ENCODE results near the gene RUFY1. TPM values are rescaled to one million over a fixed set of nuclear protein-coding genes. Genes with fewer than 3 reads are reported as not detected.

RUFY1 gene
- total RNA-seq, 1 experiment from 2014 or later = 45.7 TPM

DNA sequence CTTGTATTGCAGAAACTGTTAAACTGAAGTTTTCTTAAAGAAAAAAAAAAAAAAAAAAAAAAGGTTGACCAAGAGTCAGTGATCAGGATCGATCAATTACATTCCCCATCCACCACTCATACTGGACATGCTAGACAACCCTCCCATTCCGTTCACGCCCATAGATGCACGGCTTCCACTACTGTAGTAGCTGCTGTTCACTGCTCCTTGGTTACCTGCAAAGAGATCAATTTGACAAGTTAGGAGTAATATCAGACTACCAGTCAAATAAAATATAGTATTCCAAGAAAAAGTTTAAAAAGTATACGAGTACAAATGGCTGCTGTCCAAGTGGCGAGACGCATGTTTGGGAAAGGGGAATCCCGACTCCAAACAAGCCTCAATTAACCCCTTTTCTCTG is 64.4 kb downstream of the RUFY1 start:
- Histone ChIP-seq H3K23ac (ENCODE audit: insufficient read length, low read depth, low read length) (no peak overlapping the region), H3K27ac (ENCODE audit: insufficient read length, low read depth, low read length) (no peak overlapping the region), H4K20me1 (ENCODE audit: control insufficient read depth, insufficient read depth, insufficient read length) (no peaks in the 10 kb centered on the region), H4K91ac (ENCODE audit: insufficient read length, low read depth, low read length) (no peak overlapping the region), H3K14ac (ENCODE audit: insufficient read depth, low read length) (no peak overlapping the region), H3K9me3 (ENCODE audit: control insufficient read depth, low read depth, low read length) (no peaks in the 10 kb centered on the region), H3K23me2 (ENCODE audit: insufficient read length, low read depth, low read length, poor library complexity, severe bottlenecking) (no peaks in the 10 kb centered on the region), H2AK5ac (ENCODE audit: insufficient read length, low read length) (no peak overlapping the region), H3K79me1 (ENCODE audit: insufficient read depth, low read depth, low read length, poor library complexity, severe bottlenecking) (peaks cover 10% of the 10 kb centered on the region), H2AFZ (ENCODE audit: low read length) (no peak overlapping the region), H3K18ac (ENCODE audit: insufficient read length, low read depth, low read length) (no peak overlapping the region), H4K8ac (replicated peaks; ENCODE audit: insufficient read length, low read depth, low read length) (no peak overlapping the region), H2BK20ac (ENCODE audit: low read depth, low read length, poor library complexity, severe bottlenecking) (no peak overlapping the region), H3K4me2 (ENCODE audit: insufficient read depth, insufficient read length, low read length) (no peak overlapping the region), H2BK15ac (ENCODE audit: low read depth, low read length) (no peak overlapping the region), H4K5ac (ENCODE audit: insufficient read length, low read depth, low read length) (no peak overlapping the region), H3K56ac (ENCODE audit: insufficient read length, low read depth, low read length) (no peak overlapping the region), H2BK5ac (ENCODE audit: insufficient read length, low read length) (no peak overlapping the region), H3K27me3 (ENCODE audit: insufficient read depth, low read length) (no peaks in the 10 kb centered on the region), H3T11ph (ENCODE audit: low read length) (no peak overlapping the region), H3K4ac (ENCODE audit: low read depth, low read length) (no peak overlapping the region), H3K79me2 (ENCODE audit: insufficient read depth, low read length) (peaks cover 2% of the 10 kb centered on the region; the same call in 1 of the 2 replicates), H3K4me1 (ENCODE audit: insufficient read depth, low read length) (no peaks in the 10 kb centered on the region), H3K9ac (ENCODE audit: extremely low read depth, insufficient read length, low read length) (no peak overlapping the region), H2BK120ac (ENCODE audit: low read depth, low read length, poor library complexity, severe bottlenecking) (no peak overlapping the region), H2BK12ac (ENCODE audit: insufficient read length, low read depth, low read length) (no peak overlapping the region)
- DNase-seq = no peak
- Mint-ChIP-seq H3K27ac (peak overlapping the region in 1 of 3 experiments; percentile 80; a peak in 2 of 7 replicates), H3K4me1 (peaks cover 34 to 43% of the 10 kb centered on the region in 2 experiments), H3K9me3 (no peaks in the 10 kb centered on the region; a peak in 1 of 5 replicates), H3K36me3 (ENCODE audit: insufficient read depth in 1 of 3, low read depth in 3 of 3) (peaks cover 70 to 96% (median 88%) of the 10 kb centered on the region in 3 experiments), H3K4me3 (no peak overlapping the region), H3K27me3 (ENCODE audit: low read depth) (no peaks in the 10 kb centered on the region)
- no CpG with 5 or more reads among the region's 8 CpGs for WGBS (ENCODE audit: extremely low coverage, insufficient read length, low lambda C conversion rate)
- TF ChIP-seq, protein P1, sequence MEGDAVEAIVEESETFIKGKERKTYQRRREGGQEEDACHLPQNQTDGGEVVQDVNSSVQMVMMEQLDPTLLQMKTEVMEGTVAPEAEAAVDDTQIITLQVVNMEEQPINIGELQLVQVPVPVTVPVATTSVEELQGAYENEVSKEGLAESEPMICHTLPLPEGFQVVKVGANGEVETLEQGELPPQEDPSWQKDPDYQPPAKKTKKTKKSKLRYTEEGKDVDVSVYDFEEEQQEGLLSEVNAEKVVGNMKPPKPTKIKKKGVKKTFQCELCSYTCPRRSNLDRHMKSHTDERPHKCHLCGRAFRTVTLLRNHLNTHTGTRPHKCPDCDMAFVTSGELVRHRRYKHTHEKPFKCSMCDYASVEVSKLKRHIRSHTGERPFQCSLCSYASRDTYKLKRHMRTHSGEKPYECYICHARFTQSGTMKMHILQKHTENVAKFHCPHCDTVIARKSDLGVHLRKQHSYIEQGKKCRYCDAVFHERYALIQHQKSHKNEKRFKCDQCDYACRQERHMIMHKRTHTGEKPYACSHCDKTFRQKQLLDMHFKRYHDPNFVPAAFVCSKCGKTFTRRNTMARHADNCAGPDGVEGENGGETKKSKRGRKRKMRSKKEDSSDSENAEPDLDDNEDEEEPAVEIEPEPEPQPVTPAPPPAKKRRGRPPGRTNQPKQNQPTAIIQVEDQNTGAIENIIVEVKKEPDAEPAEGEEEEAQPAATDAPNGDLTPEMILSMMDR (conservative IDR thresholded peaks at IDR 0.05) = no peak

Data from H9 (cell line).